Left renal pelvis (tissue), 4 donors: ENCODE measurements around the gene NOX3. TPM values are rescaled to one million over a fixed set of nuclear protein-coding genes. Genes with fewer than 3 reads are reported as not detected.
"Not testable (repeated sequence)": the region's sequence is repeated elsewhere in the genome, so short reads cannot be mapped to it uniquely, and the experiment has no call there.

Experiments
- DNase-seq, 4 donors: peaks; one replicate each; pipeline ENCODE4 v3.0.0-alpha.2; 2013; ENCODE audit warnings: low read depth in 4 of 4, low spot score in 3 of 4
- polyA plus RNA-seq, 4 donors: library from polyadenylated mRNA; unstranded; fragments of 120-200 nt; gene quantifications; one replicate each; pipeline ENCODE4 v1.2.1, GENCODE V29; 2013; ENCODE audit not compliant: insufficient read length in 4 of 4

NOX3 gene, protein sequence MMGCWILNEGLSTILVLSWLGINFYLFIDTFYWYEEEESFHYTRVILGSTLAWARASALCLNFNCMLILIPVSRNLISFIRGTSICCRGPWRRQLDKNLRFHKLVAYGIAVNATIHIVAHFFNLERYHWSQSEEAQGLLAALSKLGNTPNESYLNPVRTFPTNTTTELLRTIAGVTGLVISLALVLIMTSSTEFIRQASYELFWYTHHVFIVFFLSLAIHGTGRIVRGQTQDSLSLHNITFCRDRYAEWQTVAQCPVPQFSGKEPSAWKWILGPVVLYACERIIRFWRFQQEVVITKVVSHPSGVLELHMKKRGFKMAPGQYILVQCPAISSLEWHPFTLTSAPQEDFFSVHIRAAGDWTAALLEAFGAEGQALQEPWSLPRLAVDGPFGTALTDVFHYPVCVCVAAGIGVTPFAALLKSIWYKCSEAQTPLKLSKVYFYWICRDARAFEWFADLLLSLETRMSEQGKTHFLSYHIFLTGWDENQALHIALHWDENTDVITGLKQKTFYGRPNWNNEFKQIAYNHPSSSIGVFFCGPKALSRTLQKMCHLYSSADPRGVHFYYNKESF
- polyA plus RNA-seq = 1 to 10 TPM in 3 of 4 donors, not detected in 1; 1.6 to 2.4 (median 2.2) TPM

DNA sequence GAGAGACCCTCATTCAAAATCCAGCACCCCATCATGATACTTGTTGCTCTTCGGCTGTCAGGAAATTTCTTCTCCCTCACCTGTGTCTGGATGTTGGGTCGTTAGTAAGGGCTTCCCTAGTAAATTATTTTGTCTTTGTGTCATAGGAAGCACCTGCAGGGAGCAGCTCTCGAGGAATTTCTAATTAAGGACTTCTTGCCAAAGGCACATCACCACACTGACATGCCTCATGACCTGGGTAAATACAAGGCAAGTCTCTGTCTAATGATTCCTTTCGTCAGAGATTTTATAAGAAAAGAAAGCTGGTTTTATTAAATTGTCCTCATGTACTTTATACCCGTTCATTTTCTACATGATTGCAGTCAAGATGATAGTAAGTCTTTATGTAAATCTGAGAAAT lies at the start of gene NOX3:
TSS of gene NOX3 (minus strand) at position 74 of the 400 bp plus-strand sequence. CDS start at position 35, 39 bp downstream.
- no peak for DNase-seq

DNA sequence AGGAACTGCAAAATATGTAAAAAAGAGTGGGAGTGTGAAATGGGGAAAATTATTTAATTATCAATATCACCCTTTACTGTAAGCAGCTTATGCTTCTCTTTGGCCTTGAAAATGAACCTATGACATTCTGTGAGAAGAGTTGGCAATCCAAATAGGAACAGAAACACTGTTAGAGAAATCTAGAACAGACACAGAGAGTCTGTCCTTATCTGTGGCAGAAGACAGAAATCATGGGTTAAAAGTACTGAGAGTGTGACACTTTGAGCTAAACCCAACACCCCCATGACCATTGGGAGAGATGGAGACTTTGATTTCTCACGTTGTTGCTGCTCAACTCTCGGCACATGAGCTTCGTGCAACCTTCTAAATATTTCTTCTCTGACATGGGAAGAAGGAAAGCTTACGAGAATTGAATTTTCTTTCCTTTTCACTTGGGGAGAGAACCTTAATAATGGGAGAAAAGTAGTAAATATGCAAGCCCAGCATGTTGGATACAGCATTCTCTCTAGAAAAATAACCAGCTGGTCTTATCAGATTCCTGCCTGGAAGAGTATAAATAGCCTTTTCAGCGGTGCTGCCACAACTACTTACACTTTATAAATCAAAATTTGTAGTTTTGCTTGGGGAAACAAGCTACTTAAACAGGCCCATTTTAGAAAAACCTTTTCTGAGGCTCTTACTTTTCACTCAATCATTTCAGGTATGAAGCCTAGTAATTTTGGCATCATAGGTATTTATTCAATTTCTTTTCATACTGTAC lies 49.4 kb upstream of the NOX3 start:
- no peak for DNase-seq

DNA sequence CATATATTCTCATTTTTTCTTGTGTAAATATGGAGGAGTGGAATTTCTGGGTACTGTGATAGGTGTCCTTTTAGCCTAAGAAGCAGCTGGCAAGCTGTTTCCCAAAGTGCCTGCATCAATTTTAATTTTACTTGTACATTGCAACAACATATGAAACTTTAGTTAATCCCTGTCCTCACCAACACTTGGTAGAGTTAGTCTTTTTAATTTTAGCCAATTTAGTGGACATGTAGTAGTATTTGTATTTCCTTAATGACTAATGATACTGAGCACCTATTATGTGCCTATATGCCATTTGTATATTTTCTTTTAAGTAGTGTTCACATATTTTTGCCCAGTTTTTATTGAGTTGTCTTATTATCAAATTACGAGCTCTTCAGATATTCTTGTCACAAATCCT lies 46.8 kb upstream of the NOX3 start:
- DNase-seq = no peak

DNA sequence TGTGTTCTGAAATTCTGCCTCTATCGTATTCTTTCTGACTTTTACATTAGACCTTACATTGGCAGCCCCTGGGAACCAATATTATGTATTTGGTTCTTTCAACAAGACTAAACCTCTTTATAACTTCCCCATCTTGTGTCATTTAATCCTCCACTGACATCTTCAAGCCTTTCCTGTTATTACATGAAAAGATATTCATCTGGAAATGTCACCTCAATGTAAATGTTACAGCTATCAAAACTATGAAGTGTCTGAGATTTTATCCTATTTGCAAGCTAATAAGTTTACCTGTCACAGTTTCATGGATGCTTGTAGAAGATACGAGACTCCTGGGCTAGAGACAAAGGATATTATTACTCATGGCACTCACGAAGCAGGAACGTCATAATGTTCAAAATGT lies 43.9 kb upstream of the NOX3 start:
- DNase-seq = no peak

DNA sequence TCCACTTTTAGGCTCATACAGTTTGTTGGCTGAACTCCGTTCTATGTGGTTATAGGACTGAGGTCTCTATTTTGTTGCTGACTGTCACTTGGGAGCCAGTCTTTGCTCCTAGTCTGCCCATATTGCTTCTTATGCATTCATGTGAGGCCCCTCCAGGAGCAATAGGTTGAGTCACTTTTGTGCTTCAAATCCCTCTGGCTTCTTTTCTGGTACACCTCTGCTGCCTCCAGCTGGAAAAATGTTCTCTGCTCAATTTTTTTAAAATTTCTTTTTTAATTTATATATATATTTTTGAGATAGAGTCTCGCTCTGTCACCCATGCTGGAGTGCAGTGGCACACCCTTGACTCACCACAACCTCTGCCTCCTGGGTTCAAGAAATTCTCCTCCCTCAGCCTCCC lies 42.7 kb upstream of the NOX3 start:
- no peak for DNase-seq

DNA sequence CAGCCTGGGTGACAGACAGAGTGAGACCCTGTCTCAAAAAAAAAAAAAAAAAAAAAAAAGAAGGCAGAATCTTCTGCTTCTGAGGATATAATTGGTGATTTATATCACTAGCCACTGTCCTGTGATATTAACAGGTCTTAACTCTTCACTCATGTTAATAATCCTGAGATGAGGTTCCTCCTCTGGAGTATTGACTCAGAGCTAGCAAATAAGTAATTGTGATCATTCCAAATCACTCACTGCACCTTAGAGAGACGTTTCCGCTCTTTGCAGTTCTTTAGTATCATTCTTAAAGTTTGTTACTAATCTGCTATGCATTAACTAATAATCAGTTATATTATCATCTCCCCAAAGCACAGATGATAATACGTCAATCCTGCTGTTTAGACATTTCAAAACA lies 41.6 kb upstream of the NOX3 start:
- DNase-seq = no peak

DNA sequence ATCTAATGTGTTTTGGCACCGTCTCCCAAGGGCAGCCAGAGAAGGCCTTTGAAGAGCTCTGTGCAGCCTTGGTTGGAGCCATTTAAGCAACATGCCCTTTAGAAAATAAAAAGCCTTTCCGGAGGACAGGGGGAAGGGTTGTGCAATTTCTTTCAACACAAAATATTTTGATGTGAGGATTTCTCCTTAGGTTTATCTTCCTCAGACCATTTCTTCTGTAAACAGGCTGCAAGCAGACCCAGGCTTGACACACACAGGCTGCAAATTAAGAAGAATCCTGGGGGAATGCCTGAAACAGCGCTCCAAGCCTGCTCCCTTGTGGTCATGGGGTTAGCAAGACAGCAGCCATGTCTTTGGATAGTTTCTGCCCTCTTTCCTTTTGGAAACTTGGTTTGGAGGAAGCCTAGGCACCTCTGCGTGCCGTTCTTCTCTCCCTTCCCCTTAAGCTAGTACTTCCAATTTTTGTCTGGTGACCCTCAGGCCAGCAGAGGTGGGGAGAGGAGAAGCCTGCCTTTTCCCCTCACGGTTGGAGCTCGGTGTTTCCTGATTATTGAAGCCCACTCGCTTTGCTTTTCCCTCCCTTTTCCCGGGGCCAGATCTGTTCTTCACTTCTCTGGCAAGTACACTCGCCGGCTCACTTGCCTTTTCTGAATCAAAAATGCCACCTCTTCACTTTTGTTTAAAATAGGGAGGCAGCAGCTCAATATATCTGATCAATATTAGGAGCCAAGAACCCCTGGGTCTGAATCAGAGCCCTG lies 39.6 kb upstream of the NOX3 start:
- no peak for DNase-seq

DNA sequence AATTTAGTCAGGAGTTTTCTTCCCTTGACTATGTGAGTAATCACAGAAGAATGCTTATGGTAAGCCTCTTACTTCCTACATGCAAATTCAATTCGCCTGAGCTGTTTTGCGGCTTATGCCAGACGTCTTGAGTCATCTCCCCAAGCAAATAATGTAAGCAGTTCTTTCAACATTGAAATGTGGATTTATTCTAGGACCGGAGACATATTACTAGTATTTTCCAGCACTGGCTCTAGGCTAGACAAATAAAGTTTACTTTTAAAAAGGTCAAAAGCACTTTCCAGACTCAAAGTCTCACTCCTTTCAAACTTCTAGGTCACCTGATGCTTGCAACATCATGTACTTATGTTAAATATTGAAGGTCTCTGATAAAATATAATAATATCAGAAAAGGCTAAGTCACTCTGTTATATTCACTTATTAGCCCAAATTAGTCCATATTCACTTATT lies 38.1 kb upstream of the NOX3 start:
- DNase-seq = no peak

DNA sequence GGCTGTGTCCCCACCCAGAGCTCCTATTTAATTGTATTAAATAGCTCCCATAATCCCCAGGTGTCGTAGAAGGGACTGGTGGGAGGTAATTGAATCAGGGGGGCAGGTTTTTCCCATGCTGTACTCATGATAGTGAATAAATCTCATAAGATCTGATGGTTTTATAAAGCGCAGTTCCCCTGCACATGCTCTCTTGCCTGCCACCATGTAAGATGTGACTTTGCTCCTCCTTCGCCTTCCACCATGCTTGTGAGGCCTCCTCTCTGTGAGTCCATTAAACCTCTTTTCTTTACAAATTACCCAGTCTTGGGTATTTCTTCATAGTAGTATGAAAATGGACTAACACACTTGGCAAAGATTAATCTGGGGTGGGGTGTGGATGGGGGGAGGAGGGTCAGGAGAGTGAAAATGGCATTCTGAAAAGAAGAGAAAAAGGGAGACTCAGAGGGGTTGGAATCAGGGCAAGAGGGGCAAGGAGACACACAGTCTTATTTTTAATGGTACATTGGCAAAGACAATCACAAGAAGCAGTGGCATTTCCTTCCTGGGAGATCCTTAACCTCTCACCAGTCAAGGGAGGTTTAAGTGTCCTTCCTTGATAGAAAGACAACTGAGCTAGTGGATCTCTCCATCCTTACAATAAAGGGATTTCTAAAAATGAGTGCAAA lies 37.5 kb upstream of the NOX3 start:
- DNase-seq = no peak

DNA sequence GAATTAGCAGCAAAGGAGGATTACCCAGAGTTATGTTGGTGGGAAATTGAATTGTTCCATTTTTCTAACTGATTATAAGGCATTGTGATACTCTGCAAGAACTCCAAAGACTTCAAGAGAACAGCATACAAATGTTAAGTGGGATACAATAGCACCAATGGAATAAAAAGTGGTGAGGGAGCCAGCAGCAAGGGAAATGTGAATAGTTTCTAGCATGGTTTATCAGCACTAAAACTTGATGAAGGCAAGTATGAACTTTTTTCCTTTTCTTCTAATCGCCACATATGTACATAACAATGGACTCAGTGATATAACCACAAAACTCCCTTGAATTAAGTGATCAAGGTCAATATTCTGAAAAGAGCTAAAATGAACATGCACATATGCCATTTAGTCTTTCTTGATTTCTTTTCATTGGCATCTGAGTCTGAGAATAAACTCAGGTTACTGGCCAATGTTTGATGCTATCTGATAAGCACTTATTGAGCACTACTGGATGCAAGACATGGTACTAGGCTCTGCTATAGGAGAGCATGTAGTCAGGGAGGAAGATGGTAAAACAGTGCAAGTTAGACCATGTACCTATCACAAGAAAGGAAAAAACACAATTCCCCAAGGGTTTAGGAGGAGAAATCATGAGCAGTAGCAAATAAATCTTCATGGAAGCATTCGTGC lies 36.6 kb upstream of the NOX3 start:
- DNase-seq = no peak

DNA sequence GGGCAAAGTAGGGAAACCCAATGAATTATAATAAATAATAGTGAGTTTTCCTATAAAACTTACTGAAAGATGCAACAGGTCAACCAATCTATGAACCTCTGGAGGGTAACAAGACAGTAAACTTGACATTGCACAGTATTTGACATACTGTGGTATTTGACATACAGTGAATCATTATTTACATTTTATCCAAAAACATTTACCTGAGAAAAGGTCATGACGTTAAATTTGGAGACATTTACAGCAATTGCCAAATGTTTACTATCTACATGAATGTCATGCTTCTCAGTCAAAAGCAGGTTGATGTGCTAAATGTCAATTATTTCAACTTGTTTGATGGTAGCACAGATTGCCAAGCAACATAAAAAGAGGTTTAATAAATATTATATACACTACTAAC lies 35.8 kb upstream of the NOX3 start:
- no peak for DNase-seq

DNA sequence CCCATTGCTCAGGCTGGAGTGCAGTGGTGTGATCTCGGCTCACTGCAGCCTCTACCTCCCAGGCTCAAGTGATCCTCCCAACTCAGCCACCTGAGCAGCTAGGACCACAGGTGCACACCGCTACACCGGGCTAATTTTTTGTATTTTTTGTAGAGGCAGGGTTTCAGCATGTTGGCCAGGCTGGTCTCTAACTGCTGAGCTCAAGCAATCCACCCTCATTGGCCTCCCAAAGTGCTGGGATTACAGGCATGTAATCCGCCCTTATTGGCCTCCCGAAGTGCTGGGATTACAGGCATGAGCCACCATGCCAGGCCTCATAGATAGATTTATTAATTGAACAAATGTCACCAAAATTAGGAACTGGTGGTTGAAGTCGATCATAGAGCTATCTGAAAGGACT lies 32.6 kb upstream of the NOX3 start:
- DNase-seq = not testable (repeated sequence)

DNA sequence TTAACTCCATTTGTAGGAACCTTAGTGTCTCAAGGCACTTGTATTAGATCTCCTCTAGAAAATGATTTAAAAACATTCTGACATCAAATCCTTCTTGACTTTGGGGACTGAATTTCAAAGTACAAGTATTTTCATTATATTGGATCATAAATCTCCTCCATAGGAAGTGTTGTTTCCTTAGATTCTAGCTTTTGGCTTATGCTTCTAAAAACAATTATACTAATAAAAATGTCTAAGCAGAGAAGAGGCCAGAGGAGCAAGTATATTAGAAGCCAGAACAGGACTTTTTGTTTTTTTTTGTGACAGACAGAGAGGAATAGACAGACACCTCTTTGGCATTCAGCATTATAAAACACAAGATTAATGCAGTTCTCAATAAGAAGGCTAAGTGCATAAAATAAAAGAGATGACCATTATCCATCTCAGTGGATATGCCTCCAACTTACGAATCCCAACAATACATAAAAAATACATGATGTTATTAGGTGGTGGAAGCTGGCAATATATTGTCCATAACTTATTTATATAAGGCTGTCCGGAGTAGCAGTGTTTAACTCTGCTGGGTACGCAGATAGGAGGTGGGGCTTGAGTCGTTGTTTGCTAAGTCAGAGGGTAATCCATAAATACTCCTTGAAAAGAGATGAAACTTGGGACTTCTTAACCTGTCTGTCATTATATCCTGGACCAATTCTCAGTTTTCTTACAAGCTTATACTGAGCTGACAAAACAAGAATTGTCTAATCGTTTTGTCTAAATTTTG lies 31.9 kb upstream of the NOX3 start:
- no peak for DNase-seq

DNA sequence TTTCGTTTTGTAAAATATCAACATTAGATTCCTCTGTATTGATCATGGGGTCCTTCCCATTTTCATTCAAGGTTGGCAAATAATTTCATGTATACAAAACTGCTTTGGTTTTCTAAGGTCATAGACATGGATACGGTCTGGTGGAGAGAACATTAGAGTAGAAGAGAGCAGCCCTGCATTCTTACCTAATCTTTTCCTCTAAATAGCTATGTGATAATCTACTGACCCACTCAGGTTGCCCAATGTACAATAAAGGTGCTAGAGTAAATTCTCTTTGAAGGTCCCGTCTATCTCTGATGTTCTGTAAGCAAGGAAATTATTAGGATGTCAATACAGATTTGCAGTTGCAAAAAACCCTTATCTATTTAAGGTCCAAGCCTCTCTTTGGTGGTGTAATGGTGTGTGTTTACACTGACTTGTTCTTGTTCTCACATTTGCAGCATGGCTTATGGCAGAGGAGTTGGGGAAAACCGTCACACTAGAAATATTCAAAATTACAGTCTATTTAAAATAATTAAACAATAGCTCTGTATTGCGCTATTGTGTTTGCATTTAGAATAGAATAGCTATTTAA lies 31.2 kb upstream of the NOX3 start:
- no peak for DNase-seq

DNA sequence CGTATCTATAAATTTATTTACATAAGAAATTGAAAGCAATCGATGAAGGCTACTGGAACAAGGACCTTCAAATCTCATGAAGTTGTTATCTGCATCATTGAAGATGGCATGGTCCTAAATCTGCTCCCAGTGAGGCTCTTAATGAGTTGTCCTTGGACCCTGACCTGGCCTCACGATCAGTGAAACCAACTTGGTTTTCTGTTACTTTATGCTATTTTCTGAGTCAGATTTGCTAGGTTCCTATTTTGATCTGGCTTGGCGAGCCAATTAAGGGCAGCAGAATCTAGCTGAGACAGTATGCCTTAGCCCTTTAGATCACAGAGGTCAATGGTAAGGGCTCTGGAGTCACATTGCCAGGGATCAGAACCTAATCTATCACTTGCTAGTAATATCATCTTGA lies 30.1 kb upstream of the NOX3 start:
- DNase-seq = no peak

DNA sequence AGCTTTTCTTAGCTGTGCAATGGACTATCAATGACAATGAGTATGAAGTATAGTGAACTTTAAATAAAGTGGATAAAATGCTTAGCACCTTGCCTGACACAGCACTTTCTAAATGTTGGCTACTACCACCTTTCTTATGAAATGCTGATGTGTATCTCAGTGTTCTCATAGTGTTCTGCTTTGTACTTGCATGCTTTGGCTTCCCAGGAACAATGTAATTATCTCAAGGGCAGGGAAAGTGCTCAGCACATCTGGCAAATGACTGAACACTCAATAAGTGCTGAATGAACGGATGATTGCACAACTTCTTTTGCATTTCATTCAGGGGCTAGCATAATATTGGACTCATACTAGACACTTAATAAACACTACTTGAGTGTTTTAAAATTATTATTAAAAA lies 28.2 kb upstream of the NOX3 start:
- DNase-seq = no peak

DNA sequence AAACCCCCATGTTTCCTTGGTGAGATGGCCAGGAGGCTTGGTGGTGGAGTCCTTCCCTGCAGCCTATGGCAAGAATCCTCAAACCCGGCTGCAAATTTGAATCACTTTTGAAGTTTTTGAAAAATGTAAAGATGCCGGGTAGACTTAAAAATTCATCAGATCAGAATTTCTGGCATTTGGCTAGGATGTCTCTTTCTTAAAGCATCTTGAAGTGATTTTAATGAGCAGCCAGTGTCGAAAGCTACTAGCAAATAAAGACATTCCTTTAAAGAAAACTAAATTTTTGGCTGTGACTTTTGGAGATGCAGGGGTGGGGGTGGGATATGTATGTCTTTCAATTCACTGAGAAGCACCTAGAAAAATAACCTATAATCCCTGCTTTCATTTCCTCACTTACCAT lies 25.6 kb upstream of the NOX3 start:
- DNase-seq = no peak

DNA sequence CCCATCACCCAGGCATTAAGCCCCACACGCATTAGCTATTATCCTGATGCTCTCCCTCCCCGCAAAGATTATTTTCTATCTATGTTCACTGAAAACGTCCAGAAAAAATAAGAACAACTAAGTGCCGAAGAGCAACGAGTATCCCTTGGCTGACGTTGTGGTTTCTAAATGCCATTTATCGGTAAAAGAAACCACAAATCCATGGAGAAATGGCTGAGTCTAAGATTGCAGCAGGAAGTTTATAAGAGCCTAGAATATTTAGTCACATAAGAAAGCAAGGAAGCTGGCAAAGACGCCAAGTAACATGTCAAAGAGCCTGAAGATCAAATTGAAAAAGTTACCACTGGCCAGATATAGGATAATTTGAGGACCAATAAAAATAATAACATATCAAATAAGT lies 18.1 kb upstream of the NOX3 start:
- DNase-seq = no peak

DNA sequence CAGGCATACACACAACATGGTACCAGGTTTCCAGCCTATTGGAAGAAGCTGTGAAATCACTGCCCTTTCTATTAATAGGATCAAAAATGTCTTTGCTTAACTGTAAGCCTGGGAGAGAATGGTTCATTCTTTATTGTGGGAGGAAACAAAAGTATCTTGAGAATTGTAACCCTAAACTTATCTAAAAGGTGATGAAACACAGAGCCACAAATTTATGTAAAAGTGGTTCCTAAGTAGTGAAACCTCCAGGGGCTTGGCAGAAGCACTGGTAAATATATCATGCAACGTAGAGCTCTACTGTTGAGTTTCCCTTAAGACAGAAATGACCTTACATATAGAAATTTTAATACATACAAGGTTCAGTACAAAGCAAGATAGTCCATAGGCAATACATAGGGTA lies 17.2 kb upstream of the NOX3 start:
- no peak for DNase-seq
